Astrocyte of the spinal cord (primary cell): ENCODE data around the gene CR1.

Experiments used
- DNase-seq: peaks from one replicate; pipeline ENCODE4 v3.0.0; 2011; ENCODE audit warnings: low read depth, low spot score
- H3K4me3 ChIP-seq: 2 replicates; pipeline ENCODE4 v1.5.1; 2011; ENCODE audit warnings: low read depth, mild to moderate bottlenecking, low read length, moderate library complexity
- in situ Hi-C: cut with HindIII; loops from 2 replicates; pipeline ENCODE4 v1.10.0; 2017; ENCODE audit warnings: low sequenced_read_pairs
- TF ChIP-seq, protein P1 (sequence below): IDR thresholded peaks from 2 replicates; pipeline ENCODE4 v1.5.1; 2012; ENCODE audit warnings: low read depth, mild to moderate bottlenecking, low read length, inconsistent platforms

Gene CR1

DNA sequence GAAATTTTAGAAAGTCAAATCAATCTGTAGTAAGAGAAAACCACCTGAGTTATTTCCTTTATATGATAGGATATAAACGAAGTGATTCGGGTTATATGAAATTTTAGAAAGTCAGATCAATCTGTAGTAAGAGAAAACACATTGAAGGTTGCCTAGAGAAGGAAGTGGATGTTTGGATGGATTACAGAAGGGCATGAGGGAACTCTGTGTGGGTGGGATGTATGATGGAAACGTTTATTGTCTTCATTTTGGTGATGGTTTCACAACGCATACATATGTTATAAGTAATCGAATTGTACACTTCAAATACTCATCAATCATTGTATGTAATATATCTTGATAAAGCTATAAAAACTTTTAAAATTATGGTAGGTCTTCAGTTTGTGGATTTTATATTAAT lies 5.1 kb downstream of the CR1 start:
- H3K4me3 ChIP-seq = no peak overlapping the region
- TF ChIP-seq, protein P1, sequence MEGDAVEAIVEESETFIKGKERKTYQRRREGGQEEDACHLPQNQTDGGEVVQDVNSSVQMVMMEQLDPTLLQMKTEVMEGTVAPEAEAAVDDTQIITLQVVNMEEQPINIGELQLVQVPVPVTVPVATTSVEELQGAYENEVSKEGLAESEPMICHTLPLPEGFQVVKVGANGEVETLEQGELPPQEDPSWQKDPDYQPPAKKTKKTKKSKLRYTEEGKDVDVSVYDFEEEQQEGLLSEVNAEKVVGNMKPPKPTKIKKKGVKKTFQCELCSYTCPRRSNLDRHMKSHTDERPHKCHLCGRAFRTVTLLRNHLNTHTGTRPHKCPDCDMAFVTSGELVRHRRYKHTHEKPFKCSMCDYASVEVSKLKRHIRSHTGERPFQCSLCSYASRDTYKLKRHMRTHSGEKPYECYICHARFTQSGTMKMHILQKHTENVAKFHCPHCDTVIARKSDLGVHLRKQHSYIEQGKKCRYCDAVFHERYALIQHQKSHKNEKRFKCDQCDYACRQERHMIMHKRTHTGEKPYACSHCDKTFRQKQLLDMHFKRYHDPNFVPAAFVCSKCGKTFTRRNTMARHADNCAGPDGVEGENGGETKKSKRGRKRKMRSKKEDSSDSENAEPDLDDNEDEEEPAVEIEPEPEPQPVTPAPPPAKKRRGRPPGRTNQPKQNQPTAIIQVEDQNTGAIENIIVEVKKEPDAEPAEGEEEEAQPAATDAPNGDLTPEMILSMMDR = no peak
- DNase-seq = no peak
- in situ Hi-C loops = no loop called here

DNA sequence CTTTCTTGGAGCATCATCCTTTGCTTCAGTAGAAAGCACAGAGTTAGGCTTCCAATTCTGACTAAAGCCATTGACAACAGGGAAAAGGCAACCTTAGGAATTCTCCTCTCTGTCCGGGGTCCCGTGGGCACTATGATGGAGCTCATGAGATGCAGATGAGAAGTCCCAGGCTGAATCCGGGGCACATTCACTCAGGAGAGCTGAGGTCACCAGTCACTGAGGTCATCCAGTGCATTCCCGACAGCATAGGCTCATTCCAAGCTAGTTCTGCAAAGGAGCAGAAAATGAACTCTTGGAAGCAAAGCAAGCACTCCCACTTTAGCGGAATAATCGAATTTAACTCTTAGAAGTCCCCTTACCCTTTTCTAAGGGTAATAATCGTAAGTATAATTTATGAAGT lies 6.8 kb downstream of the CR1 start:
- in situ Hi-C loops = no loop called here
- H3K4me3 ChIP-seq = no peak overlapping the region
- no peak for DNase-seq
- TF ChIP-seq, protein P1 = no peak

DNA sequence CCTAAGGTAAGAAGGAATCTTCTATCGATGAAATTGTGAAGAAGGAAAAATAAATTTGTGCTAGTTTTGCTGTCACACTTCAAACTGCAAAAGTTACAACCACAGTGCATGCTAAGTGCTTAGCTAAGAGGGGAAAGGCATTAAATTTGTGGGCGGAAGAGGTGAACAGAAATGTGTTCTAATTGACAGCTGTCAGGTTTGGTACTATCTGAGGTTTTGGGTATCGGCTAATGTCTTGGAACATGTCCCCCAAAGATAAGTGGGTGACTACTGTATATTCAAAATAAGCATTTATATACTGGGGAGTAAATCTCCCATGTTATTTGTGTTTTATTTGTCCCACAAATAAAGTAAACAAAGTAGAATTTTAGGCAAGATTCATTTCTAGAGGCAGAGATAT lies 8.0 kb downstream of the CR1 start:
- H3K4me3 ChIP-seq = no peak overlapping the region
- in situ Hi-C loops = no loop called here
- TF ChIP-seq, protein P1 = no peak
- no peak for DNase-seq

DNA sequence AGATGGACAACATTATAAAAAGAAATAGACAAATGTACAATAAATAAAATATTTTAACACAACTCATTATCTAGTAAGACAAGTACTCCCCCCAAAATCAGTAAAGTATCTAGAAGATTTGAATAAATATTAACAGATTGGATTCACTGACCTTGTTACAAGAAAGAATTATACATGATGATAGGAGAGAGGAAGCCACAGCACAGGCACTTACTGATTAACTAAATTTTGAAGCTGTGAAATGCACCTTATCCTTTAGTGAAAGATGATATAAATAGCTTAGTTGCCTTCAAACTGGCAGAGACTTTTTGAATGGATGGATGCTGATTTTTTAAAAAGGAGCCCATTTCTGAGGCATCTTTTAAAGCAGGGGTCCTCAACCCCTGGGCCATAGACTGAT lies 8.5 kb downstream of the CR1 start:
- in situ Hi-C loops = no loop called here
- no peak overlapping the region for H3K4me3 ChIP-seq
- DNase-seq = no peak
- TF ChIP-seq, protein P1 = no peak

DNA sequence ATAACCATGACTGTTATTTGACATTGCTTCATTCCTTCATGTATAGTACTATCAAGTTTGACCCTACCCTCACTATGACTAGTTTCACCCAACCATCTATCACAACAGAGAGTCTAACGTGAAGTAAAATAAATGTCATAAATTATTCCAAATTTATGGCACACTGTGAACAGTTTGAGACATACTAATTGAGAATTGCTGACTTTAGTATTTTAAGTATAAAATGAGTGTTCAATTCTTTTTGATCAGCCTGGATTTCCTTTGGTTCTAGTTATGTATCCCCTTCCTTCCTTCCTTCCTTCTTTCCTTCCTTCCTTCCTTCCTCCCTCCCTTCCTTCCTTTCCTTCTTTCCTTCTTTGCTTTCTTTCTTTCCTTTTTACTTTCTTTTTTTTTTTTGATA lies 14.5 kb downstream of the CR1 start:
- no peak for DNase-seq
- in situ Hi-C loops = no loop called here
- no peak overlapping the region for H3K4me3 ChIP-seq
- TF ChIP-seq, protein P1 = no peak

DNA sequence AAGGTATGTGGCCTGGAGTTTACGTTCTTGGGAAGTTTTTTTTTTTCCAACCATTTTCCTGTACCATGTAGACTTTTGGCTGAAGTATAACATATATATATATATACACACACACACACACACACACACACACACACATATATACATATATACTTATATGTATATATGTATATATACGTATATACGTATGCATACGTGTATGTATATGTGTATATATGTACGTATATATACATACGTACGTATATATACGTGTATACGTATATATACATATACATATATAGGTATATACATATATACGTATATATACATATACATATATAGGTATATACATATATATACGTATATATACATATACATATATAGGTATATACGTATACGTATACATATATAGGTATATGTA lies 18.9 kb downstream of the CR1 start:
- H3K4me3 ChIP-seq = no peak overlapping the region
- in situ Hi-C loops = no loop called here
- TF ChIP-seq, protein P1 = no peak
- no peak for DNase-seq

DNA sequence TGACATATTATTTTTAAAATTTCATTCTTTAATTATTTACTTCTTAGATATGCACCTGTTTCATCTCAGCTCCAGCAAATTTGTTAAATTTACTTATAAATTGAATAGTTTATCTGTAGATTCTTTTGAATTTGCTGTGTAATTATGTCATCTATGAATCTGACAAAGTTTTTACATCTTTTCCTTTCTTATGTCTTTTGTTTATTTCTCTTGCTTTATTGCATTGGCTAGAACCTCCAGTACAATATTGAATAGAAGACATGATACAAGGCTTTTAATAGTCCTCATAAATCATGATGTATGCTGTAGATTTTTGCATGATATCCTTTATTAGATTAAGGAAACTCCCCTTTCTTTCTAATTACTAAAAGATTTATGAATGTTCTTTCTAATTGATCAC lies 20.8 kb downstream of the CR1 start:
- TF ChIP-seq, protein P1 = no peak
- DNase-seq = no peak
- H3K4me3 ChIP-seq = no peak overlapping the region
- in situ Hi-C loops = no loop called here
